Measurements from ENCODE around the gene OXA1L.
"Not testable (repeated sequence)": the region's sequence is repeated elsewhere in the genome, so short reads cannot be mapped to it uniquely, and the experiment has no call there.

OXA1L gene

DNA sequence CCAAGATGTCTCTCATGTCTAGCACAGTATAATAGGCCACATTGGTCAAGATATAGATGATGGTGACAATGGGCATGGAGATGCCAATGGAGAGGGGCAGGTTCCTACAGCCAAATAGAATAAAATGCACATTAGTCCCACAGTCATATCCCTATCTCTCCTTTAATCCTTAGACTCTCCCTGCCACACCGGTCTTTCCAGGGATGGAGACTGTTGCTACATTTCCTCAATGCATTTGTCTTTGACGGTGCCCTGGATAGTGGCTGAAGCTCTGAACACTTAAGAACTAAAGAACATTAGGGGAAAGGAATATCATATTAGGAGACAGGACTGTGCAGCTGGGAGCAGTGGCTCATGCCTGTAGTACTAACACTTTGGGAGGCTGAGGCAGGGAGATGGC lies 9.7 kb downstream of the OXA1L start:
- H3K4me3 ChIP-seq (ENCODE audit: low read length): no peak overlapping the region
- no peak for DNase-seq (ENCODE audit: low read depth)
- TF ChIP-seq, protein P1, sequence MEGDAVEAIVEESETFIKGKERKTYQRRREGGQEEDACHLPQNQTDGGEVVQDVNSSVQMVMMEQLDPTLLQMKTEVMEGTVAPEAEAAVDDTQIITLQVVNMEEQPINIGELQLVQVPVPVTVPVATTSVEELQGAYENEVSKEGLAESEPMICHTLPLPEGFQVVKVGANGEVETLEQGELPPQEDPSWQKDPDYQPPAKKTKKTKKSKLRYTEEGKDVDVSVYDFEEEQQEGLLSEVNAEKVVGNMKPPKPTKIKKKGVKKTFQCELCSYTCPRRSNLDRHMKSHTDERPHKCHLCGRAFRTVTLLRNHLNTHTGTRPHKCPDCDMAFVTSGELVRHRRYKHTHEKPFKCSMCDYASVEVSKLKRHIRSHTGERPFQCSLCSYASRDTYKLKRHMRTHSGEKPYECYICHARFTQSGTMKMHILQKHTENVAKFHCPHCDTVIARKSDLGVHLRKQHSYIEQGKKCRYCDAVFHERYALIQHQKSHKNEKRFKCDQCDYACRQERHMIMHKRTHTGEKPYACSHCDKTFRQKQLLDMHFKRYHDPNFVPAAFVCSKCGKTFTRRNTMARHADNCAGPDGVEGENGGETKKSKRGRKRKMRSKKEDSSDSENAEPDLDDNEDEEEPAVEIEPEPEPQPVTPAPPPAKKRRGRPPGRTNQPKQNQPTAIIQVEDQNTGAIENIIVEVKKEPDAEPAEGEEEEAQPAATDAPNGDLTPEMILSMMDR (IDR thresholded peaks at IDR 0.05; ENCODE audit: insufficient read depth, low read depth, low read length, missing control alignments): no peak

DNA sequence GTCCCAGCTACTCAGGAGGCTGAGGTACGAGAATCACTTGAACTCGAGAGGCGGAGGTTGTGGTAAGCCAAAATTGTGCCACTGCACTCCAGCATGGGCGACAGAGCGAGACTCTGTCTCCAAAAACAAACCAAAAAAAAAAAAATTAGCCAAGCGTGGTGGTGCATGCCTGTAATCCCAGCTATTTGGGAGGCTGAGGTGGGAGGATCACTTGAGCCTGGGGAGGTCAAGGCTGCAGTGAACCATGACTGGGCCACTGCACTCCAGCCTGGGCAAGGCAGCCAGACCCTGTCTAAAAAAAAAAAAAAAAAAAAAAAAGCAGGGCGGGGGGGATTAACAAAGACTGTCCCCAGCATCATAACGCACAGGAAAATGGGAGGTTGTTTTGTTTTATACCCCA lies 10.4 kb downstream of the OXA1L start:
- not testable (repeated sequence) for DNase-seq (ENCODE audit: low read depth); H3K4me3 ChIP-seq (ENCODE audit: low read length)

DNA sequence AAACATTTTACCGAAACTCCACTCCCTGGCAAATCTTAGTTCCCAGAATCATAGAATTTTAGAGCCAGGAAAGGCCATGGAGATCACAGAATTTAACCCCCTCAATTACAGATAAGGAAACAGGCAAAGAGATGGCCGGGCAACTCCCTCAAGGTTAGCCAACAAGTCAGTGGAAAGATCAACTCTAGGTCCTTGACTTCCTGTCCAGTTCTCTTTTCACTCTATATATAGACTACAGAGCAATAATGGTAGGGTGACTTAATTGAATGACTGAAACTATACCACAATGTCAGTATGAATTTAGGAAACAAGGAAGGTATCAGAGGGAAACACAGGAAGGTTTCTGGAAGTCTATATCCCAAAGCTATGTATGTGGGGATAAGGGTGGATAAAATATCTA lies 11.6 kb downstream of the OXA1L start:
- H3K4me3 ChIP-seq (ENCODE audit: low read length): no peak overlapping the region
- no peak for DNase-seq (ENCODE audit: low read depth)
- TF ChIP-seq, protein P1 (IDR thresholded peaks at IDR 0.05; ENCODE audit: insufficient read depth, low read depth, low read length, missing control alignments): no peak

DNA sequence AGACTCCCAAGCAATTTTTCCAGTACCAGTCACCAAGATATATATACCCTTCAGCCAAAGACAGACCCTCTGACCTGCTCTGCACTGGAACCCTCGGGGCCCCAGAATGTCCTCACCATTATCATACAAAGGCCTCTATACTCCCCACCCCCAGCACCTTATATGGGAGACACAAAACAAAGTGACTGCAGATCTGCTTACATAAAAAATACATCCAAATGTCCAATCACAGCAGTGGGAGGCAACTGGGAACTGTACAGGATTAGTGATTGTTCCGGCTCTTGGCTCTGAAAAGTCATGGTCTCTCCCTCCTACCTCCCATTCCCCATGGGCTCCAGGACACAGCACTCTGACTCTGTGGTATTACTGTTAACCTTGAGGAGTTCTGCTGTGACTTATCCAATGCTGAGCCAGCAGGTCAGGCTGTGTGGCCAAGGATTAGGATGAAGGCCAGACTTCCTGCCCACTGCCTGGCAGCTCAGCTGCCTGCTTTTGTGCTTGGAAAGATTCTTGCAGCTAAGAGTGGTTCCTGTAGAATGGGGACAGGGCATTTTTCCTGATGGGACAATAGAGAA lies 13.7 kb downstream of the OXA1L start:
- TF ChIP-seq, protein P1 (IDR thresholded peaks at IDR 0.05; ENCODE audit: insufficient read depth, low read depth, low read length, missing control alignments): no peak
- no peak for DNase-seq (ENCODE audit: low read depth)
- no peak overlapping the region for H3K4me3 ChIP-seq (ENCODE audit: low read length)

GRCh38 chr14:22780941-22781300 lies 14.4 kb downstream of the OXA1L start:
- TF ChIP-seq, protein P1 (IDR thresholded peaks at IDR 0.05; ENCODE audit: insufficient read depth, low read depth, low read length, missing control alignments): no peak
- H3K4me3 ChIP-seq (ENCODE audit: low read length): no peak overlapping the region
- DNase-seq (ENCODE audit: low read depth): no peak

- DNase-seq (ENCODE audit: low read depth): peak; percentile 22
- TF ChIP-seq, protein P1 (IDR thresholded peaks at IDR 0.05; ENCODE audit: insufficient read depth, low read depth, low read length, missing control alignments): no peak
- H3K4me3 ChIP-seq (ENCODE audit: low read length): no peak overlapping the region
These were observed 15.0 kb downstream of the OXA1L start for GRCh38 chr14:22781301-22781991.

GRCh38 chr14:22786685-22787084 lies 20.2 kb downstream of the OXA1L start:
- TF ChIP-seq, protein P1 (IDR thresholded peaks at IDR 0.05; ENCODE audit: insufficient read depth, low read depth, low read length, missing control alignments): no peak
- no peak for DNase-seq (ENCODE audit: low read depth)
- H3K4me3 ChIP-seq (ENCODE audit: low read length): no peak overlapping the region

All from epithelial cell of esophagus (primary cell).